22Rv1 (cell line): ENCODE results near the gene HPS1.
A peak's percentile ranks its signal among the peaks of the same experiment; 100 is the strongest.

Experiments
- H3K27ac ChIP-seq: fragments of 450-650 bp; 2 replicates; pipeline ENCODE4 v1.5.1; 2017
- CTCF ChIP-seq: fragments of 450-650 bp; IDR thresholded peaks from 2 replicates; pipeline ENCODE4 v1.5.1; 2017; ENCODE audit warnings: mild to moderate bottlenecking
- ZFX ChIP-seq: fragments of 450-650 bp; IDR thresholded peaks from 2 replicates; pipeline ENCODE4 v1.6.1; 2017; ENCODE audit warnings: antibody characterized with exemption, borderline replicate concordance

Gene HPS1

DNA sequence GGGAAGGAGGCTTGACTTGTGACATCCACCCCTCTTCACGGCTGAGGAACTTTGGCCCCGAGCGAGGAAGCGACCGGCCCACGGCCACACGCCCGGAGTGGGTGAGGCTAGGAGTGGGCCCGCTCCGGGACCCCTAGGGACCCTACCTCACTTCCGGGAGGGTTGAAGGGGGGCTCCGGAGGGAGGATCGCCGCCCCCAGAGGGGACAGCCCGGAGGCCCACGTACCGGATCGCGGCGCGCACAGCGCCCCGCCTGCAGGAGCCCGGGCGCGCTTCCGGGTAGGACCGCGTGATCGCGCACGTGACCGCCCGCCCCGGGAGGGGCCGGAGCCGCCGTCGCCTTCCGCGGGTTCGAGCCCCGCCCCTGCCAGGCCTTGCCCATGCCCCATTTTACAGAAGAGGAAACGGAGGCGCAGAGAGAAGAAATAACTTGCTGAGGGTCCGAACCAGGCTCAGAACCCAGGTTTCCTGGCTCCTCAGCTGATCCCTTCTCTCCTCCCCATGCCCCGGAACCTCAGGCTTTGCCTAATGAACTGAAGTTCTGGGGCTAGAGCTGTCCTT lies at the start of gene HPS1:
Gene HPS1, minus strand, starts transcription at position 275 of the 561 bp plus-strand sequence. CDS start 3,695 bp downstream, outside the sequence.
- peak within 1 kb of the TSS; percentile 57 for H3K27ac ChIP-seq
- no peak for TF ChIP-seq ZFX
- TF ChIP-seq CTCF, result peak; percentile 23; the same call in 1 of the 2 replicates

GRCh38 chr10:98492763-98493162 lies 46.0 kb upstream of the HPS1 start:
- TF ChIP-seq ZFX, result no peak
- no peak for TF ChIP-seq CTCF
- H3K27ac ChIP-seq, result no peak overlapping the region

DNA sequence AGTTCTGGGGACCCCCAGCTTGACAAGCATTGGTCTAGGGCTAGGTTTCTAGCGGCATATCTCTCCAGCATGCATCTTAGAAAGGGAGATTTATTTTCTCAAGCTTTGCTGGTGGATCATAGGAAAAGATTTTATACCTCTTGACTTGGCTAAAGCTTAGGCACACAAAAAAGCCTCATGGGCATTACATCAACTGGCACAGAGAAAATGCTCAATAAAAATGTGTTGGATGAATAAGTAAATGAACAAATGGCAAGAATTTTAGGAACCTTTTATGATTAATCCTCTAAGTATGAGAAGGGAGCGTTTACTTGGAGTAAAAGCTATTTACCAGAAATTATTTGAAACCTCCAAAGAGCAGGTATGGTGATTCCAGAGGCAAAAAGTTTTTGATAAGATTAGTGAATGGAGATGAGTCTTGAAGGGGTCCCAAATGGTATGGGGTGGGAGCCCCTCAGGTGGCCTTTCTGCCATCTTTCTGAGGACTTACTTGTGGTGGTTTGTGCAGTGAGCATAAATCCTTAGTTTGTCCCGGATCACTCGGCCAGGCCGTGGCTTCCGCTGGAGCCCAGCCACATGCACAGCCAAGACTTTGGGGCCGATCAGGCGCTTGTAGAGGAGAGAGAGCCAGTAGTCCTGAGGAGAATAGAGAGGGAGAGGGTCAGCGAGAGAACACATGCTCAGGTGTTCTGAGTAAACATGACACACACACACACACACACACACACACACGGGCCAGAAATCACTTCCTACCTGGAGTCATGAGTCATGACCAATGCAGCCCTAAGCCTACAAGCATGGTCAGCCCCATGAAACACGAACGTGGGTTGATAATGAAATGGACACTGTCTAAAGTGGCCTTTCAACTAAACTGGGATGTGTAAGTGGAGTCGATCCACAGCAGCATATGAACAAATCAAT lies 43.1 kb upstream of the HPS1 start:
- no peak for TF ChIP-seq CTCF
- no peak for TF ChIP-seq ZFX
- no peak overlapping the region for H3K27ac ChIP-seq

DNA sequence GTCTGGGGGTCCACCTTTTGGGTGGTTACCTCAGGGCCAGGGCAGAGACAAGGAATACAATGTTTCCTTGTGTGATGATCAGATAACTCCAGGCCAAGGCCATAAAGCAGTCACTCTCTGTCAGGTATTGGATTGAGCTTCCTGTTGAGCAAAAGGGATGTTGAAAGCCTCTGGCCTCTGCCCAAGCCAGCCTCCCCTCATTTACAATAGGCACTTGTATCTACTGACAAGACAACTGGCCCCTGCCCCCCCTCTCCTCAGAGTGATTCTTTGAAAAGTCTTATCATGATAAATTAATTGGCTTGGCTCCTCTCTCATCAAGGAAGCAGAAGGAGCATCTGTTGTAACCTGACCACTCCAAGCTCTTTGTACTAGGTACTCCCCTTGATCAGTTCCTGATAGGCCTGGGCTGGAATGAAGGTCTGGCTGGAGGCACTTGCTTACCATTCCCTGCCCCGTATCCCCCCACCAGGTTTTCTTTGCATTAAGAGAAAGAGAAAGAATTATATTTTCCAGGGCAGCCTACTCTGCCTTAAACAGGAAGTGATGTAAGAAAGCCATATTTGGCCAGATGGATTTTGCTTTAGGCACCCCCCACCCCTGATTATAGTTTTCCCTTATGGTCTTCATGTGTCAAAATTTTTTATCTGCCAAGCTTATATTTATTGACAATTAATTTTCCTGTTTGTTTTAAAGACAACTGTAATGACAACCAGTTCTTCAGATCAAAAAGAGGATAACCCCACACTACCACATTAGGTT lies 42.1 kb upstream of the HPS1 start:
- TF ChIP-seq ZFX (no peak), CTCF (no peak)

DNA sequence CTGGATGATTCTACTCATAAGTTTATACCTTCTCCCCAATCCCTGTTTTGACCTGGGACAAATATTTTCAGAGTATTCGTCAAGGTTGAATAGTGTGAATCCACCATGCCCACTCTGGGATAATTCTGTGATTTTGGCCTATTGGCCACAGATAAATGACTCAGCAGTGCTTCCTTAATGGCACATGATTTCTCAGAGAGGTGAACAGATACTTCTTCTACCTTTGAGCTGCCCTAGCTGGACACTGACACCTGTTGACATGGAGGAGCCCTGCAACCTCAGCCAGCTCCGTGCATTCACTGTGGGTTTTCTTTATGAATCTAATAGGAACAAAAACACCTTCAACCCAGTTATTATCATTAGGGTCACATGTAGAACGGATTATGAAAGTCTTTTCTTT lies 40.9 kb upstream of the HPS1 start:
- TF ChIP-seq ZFX, result no peak
- peak; percentile 9; the same call in 1 of the 2 replicates for TF ChIP-seq CTCF
- H3K27ac ChIP-seq, result no peak overlapping the region

More for the DNA sequence above, 42.1 kb upstream of the HPS1 start:
- no peak overlapping the region for H3K27ac ChIP-seq

DNA sequence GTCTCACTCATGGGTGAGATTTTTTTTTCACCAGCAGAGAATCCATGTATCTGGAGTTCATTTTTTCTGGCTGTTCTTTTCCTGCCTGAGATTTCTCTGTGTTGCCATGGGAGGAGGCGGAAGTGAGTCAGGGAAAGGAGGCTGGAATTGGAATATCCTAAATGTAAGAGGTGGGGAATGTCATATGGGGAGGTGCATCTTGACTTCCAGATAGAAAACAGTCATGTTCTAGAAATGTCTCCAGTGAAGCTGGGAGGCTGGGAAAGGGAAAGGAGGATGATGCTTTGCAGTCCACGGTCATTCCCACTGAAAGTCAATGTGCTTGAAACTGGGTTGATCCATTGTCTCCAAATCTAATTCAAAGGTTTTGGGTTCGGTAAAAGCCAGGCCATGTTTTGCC lies 39.7 kb upstream of the HPS1 start:
- no peak overlapping the region for H3K27ac ChIP-seq
- TF ChIP-seq ZFX, result no peak

- no peak for TF ChIP-seq CTCF
- TF ChIP-seq ZFX, result no peak
- no peak overlapping the region for H3K27ac ChIP-seq
These were observed 39.2 kb upstream of the HPS1 start for GRCh38 chr10:98485959-98486358.
